Adipose tissue (tissue), 3 donors: ENCODE measurements around the gene FN3K. TPM values are rescaled to one million over a fixed set of nuclear protein-coding genes. Genes with fewer than 3 reads are reported as not detected.
"Not testable (repeated sequence)": the region's sequence is repeated elsewhere in the genome, so short reads cannot be mapped to it uniquely, and the experiment has no call there.

Source experiments
- H3K27ac ChIP-seq: one replicate; pipeline ENCODE4 v1.5.1; 2013; ENCODE audit warnings: low read depth, low read length
- WGBS, 3 donors: extraction: QIAGEN DNeasy Blood & Tissue Kit; methylation state at CpG; one replicate each; pipeline ENCODE4 v1.1.7; 2013; 5-methylcytosine and 5-hydroxymethylcytosine counted together
- polyA plus RNA-seq, 3 donors: library from polyadenylated mRNA; stranded (reverse); fragments of 200-250 nt; gene quantifications; one replicate each; pipeline ENCODE4 v1.2.3, GENCODE V29; 2013
- donor health status: healthy with polysubstance abuse.
- donor health status: Bipolar disorder and iron deficiency.
- donor health status: healthy.

Gene FN3K
- polyA plus RNA-seq, 3 donors, result 12.3 to 17.8 (median 14.1) TPM

- 96 to 98% (median 98%) methylated on average over 10 of the region's 10 CpGs for WGBS, 3 donors
- H3K27ac ChIP-seq, result no peak overlapping the region
Measured at GRCh38 chr17:82726427-82726826, 9.0 kb upstream of the FN3K start.

DNA sequence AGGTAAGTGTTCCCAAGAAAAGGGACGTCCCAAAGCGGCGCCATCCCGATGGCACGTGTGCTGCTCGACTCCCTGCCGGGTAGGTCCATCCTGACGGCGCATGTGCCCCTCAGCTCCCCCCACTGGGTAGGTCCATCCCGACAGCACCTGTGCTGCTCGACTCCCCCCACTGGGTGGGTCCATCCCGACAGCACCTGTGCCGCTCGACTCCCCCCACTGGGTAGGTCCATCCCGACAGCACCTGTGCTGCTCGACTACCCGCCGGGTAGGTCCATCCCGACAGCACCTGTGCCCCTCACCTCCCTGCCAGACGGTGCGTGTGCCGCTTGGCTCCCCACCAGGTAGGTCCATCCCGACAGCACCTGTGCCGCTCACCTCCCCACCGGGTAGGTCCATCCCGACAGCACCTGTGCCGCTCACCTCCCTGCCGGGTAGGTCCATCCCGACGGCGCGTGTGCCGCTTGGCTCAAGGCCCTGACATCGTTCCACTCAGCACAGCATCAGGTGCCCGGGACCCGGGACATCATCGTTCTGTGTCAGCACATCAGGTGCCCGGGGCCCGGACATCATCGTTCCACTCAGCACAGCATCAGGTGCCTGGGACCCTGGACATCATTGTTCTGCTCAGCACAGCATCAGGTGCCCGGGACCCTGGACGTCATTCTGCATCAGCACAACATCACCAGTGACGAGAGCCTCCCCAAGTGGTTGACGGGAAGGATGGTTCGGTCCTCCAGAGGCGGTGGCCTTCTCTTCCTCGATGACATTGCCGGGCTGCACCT, 5.7 kb upstream of the FN3K start:
- WGBS, 3 donors, result 87 to 90% (median 87%) methylated on average over 47 to 48 of the region's 48 CpGs
- H3K27ac ChIP-seq, result no peak overlapping the region

GRCh38 chr17:82732118-82732743, 3.2 kb upstream of the FN3K start:
- 93 to 95% (median 94%) methylated on average over 12 to 13 of the region's 13 CpGs for WGBS, 3 donors
- H3K27ac ChIP-seq, result no peak overlapping the region

- 75 to 91% (median 91%) methylated on average over 17 to 18 of the region's 18 CpGs for WGBS, 3 donors
- no peak overlapping the region for H3K27ac ChIP-seq
Measured at GRCh38 chr17:82736511-82737185, 1.2 kb downstream of the FN3K start.

DNA sequence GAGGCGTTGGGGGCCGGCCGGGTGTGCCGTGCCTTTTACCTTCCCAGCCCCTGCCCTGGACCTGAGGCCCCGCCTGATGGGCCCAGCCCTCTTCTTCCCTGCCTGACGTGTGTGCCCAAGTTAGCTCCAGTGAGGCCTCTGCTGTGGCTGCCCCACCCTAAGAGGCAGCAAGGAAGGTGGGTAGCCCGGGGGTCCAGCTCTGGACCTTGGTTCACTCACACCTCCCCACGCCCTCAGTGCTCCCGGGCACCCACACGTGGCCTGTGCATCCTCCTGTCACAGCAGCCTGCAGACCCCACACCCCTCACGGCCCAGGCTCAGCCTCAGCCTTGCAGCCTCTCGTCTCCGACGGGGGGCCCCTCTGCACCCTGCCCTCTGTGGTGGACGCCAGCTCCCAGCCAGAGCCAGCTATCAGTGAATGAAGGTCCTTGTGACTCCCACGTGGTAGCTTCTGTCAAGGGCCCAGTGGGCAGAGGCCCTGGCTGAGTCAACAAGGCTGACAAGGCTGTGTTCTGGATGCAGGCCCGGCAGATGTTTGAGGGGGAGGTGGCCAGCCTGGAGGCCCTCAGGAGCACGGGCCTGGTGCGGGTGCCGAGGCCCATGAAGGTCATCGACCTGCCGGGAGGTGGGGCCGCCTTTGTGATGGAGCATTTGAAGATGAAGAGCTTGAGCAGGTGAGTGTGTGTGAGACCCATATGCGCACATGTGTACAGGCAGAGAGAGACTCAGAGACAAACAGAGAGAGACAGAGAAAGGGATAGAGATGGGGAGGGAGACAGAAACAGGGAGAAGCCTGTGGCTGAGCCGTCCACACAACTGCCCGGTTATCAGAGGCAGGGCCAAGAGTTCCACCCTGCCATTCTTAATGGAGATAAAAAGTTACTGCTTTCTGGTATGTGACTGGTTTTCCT, 2.8 kb downstream of the FN3K start:
- WGBS, 3 donors, result 58 to 80% (median 74%) methylated on average over 26 of the region's 26 CpGs
- H3K27ac ChIP-seq, result no peak overlapping the region

DNA sequence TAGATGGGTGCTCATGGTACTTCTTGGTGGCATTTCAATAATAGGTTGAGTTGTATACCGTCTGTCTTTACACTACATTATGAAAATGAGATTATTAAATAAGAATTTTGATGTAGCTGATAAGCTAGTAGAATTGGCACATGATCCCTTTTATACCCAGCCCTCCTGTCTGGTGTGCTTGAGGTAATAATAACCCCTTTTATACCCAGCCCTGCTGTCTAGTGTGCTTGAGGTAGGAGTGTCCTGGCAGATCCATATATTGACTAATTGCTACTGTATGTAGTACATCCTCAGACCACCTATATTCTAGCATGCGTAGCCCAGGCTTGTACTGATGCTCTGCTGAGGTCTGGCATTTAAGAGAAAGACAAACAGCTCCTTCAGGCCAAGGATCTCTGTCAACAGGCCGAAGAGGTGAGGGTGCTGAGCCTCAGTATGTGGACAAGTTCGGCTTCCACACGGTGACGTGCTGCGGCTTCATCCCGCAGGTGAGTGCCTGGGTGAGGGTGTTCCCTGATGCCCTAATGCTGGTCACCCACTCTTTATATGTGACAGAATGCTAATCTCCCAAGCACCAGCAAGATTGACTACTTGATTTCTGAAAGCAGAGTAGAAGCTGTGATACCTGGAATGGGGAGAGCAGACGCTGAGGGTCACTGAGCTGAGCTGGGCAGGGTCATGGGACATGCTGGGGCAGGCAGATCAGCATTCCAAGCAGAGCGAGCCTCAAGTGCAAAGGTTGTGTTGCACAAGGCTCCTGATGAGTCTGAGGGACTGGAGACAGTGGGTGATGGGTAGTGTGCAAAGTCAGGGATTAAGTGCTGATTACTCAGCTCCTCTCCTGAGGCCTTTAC, 5.7 kb downstream of the FN3K start:
- 96 to 98% (median 96%) methylated on average over 10 of the region's 10 CpGs for WGBS, 3 donors
- no peak overlapping the region for H3K27ac ChIP-seq

GRCh38 chr17:82743344-82744219, 8.2 kb downstream of the FN3K start:
- WGBS, 3 donors, result 91 to 93% (median 93%) methylated on average over 16 of the region's 16 CpGs
- H3K27ac ChIP-seq, result no peak overlapping the region

- H3K27ac ChIP-seq, result not testable (repeated sequence)
- 73 to 77% (median 73%) methylated on average over 7 of the region's 7 CpGs for WGBS, 3 donors
Measured at GRCh38 chr17:82744736-82745135, 9.3 kb downstream of the FN3K start.

- H3K27ac ChIP-seq, result no peak overlapping the region
- WGBS, 3 donors, result 60 to 84% (median 81%) methylated on average over 8 of the region's 8 CpGs
Measured at GRCh38 chr17:82745524-82745923, 10.1 kb downstream of the FN3K start.

DNA sequence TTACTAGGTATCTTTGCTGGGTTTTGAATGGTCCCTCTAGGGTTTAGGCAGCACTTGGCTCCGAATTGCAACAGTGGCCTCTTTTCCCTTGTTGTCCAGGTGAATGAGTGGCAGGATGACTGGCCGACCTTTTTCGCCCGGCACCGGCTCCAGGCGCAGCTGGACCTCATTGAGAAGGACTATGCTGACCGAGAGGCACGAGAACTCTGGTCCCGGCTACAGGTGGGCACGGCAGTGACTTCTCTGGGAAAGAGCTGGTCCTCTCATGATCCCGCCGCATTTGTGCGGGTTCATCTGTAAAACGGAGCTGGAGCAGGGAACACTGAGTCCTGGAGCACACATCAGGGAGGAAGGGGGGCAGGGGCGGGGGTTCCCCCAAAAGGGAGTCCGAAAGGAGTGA, 13.3 kb downstream of the FN3K start:
- WGBS, 3 donors, result 88 to 97% (median 96%) methylated on average over 16 of the region's 16 CpGs
- no peak overlapping the region for H3K27ac ChIP-seq

DNA sequence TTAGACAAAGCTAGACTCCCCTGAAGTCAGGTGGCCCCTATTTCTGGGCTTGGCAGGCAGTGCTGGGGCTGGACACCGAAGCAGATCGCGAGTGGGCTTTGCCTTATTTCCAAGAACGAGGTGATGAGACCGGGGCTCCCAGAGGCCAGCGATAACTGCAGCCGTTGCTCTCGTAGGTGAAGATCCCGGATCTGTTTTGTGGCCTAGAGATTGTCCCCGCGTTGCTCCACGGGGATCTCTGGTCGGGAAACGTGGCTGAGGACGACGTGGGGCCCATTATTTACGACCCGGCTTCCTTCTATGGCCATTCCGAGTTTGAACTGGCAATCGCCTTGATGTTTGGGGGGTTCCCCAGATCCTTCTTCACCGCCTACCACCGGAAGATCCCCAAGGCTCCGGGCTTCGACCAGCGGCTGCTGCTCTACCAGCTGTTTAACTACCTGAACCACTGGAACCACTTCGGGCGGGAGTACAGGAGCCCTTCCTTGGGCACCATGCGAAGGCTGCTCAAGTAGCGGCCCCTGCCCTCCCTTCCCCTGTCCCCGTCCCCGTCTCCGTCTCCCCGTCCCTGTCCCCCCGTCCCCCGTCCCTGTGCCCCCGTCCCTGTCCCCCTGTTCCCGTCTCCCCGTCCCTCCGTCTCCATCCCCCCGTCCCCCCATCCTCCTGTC, 15.0 kb downstream of the FN3K start:
- no peak overlapping the region for H3K27ac ChIP-seq
- WGBS, 3 donors, result 64 to 71% (median 67%) methylated on average over 34 to 40 of the region's 40 CpGs

GRCh38 chr17:82751171-82751570, 15.8 kb downstream of the FN3K start:
- 0 to 2% (median 0%) methylated on average over 19 to 55 of the region's 56 CpGs for WGBS, 3 donors

DNA sequence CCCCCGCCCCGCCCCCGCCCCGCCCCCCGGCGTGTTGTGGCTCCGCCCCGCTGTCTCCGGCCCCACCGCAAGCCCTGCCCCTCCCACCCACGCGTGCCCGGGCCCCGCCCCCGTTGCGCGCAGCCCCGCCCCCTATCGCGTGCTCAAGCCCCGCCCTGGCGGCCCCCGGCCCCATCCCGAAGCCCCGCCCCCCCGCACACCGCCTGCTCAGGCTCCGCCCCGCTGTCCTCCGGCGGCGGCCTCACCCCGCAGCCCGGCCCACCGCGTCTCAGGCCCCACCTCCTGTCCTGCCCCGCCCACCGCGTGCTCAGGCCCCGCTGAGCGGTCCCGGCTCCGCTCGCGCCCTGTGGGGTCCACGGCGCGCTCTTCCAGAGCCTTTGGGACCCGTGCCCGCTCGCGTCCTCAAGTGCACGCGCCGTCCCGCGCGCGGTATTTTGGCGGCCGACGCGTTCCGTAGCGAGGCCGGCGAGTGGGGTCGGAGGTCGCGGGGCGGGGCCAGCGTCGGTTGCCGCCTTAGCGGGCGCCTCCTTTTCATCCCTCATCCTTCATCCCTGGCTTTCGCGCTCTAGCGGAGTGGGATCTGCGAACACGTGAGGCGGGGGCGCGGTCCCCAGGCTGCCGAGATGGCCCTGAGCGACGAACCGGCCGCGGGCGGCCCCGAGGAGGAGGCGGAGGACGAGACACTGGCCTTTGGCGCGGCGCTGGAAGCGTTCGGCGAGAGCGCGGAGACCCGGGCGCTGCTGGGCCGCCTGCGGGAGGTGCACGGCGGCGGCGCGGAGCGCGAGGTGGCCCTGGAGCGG, 16.4 kb downstream of the FN3K start, which contains the start of gene TBCD:
TSS of gene TBCD (plus strand) at position 495 of the 800 bp plus-strand sequence. CDS start at position 624, 129 bp downstream.
- 0 to 1% (median 1%) methylated on average over 54 to 109 of the region's 114 CpGs for WGBS, 3 donors

More at GRCh38 chr17:82751171-82751570, 15.8 kb downstream of the FN3K start:
- H3K27ac ChIP-seq, result no peak overlapping the region

DNA sequence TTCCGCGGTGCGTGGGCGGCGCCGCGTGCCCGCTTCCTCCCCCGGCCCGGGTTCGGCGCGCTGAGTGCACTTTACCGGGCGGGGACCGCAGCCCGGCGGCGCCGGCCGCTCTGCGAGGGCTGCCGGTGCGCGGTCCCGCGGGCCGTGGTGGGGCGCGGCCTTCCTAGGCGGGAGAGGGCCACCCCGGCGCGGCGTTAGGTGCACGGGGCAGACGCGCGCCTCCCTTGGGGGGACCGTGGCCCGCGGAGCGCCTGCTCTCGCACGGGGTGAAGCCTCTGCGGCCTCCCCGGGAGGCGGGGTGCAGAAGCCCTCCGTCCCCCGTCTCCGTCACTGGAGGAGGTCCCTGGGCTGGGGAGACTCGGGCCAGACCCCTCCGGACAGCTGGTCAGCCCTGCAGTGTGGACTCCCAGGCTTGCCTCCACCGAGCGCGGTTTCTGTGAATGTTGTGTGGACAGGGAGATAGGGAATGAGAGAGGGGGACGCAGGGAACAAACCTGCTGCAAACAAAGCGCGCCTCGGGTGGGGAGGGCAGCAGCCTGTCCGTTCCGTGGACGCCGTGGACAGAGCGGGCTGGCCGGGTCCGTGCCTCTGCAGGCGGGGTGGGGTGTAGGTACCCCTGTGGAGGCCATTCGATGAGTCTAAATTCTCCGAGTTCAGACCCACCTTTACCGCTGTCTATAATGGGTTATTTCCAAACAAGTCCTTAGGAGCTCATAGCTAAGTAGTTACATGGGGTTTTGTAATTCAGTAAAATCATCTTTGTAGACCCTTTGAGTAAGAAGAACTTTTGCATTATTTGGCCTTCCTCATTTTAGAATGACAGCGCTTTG, 17.2 kb downstream of the FN3K start:
- WGBS, 3 donors, result 1 to 2% (median 1%) methylated on average over 55 to 71 of the region's 72 CpGs
- H3K27ac ChIP-seq, result no peak overlapping the region

More for the DNA sequence above, 16.4 kb downstream of the FN3K start, which contains the start of gene TBCD:
- H3K27ac ChIP-seq, result no peak within 1 kb of the TSS

- H3K27ac ChIP-seq, result no peak overlapping the region
- WGBS, 3 donors, result 48 to 56% (median 53%) methylated on average over 8 of the region's 8 CpGs
Measured at GRCh38 chr17:82753201-82753464, 17.7 kb downstream of the FN3K start.
